Occipital lobe (tissue), 2 donors: Measurements from ENCODE around the gene GALNT16. TPM values are rescaled to one million over a fixed set of nuclear protein-coding genes. Genes with fewer than 3 reads are reported as not detected.
"Not testable (repeated sequence)": the region's sequence is repeated elsewhere in the genome, so short reads cannot be mapped to it uniquely, and the experiment has no call there.

Experiments
- DNase-seq: peaks from one replicate; lab custom pipeline; 2025; lab: John Stamatoyannopoulos, UW
- total RNA-seq: library from RNA; depleted of rRNA; stranded (reverse); fragments of >200 nt; gene quantifications from one replicate; pipeline ENCODE4 v1.2.3, GENCODE V29; 2014

GALNT16 gene
- total RNA-seq = 5.5 TPM

DNA sequence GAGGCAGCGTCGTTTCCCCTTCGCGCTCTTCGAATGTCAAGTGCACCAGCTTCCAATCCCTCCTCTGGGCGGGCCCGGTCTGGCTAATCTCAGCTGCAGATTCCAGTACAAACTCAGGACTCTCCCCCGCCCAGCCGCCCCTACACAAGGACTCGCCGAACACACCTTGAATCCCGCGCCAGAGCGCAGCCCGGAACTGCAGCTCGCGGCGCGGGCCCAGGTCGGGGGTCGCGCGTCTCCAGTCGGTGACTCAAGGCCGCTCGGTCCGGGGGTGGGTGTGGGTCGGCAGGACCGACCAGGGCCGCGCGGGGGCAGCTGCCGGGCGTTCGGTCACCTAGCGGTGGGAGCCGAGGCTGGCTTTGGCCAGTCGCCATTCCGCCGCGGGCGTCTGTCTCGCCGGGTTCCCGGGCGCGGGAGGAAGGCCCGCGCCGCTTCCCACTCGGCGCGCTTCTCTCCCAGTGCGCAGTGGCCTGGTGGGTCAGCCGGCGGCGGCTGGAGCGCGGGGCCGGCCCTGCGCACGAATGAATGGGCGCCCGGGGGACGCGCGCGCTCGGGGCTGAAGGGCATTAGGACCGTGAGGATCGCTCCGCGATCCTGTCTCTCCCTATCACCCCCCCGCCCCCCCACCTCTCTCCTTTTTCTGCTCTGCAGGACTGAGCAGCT, at the start of gene GALNT16:
TSS of gene GALNT16 (plus strand) at position 632 of the 663 bp plus-strand sequence. CDS start 133 bp downstream, outside the sequence.
- DNase-seq = peak; percentile 23

DNA sequence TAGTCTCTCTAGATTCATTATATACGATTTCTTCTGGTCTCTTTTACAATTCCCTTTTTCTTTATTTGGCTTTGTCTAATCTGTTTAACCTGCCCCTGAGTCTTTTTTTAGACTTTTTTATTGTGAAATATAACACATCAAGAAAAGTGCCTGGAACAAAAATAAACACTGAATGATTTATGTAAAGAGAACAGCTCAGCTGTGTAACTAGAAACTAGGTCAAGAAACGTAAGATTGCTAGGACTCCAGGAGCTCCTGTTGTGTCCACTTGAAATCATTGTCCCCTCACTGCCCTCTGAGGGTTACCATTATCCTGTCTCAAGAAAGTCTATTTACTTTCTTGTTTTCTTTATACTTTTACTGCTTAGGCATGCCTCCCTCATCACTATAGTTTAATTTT, 45.6 kb upstream of the GALNT16 start:
- DNase-seq = no peak

DNA sequence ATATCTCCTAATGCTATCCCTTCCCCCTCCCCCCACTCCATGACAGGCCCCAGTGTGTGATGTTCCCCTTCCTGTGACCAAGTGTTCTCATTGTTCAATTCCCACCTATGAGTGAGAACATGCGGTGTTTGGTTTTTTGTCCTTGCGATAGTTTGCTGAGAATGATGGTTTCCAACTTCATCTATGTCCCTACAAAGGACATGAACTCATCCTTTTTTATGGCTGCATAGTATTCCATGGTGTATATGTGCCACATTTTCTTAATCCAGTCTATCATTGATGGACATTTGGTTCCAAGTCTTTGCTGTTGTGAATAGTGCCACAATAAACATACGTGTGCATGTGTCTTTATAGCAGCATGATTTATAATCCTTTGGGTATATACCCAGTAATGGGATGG, 42.3 kb upstream of the GALNT16 start:
- DNase-seq = not testable (repeated sequence)

DNA sequence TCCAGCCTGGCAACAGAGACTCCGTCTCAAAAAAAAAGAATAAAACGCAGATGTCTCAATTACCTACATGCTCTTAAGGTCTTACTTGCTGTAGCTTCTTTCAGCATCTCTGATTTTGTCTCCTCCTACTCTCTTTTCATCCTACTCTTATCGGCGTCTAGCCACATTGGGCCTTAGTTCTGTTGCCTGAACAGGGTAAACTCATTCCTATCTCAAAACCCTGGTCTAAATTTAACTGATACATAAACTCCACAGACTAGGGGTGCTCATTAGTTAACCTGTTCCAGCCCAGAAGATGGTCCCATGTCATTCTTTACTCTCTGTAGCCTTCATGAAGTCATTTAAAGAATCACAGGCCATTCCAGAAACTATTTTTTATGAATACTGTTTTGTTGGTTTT, 35.0 kb upstream of the GALNT16 start:
- no peak for DNase-seq

DNA sequence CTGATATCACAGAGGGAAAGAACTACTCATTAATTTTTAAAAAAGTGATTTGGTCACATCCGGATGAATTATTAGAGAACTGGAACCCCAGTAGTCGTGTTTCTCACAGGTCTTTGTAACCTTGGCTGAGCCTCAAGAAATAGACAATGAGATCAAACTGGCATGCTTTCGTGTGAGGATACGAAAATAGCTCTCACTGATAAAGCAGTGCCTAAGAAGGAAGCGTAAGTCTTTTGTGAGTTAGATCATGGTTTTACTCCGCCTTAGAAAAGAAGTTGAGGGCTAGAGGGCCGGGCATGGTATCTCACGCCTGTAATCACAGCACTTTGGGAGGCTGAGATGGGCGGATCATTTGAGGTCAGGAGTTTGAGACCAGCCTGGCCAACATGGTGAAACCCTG, 33.8 kb upstream of the GALNT16 start:
- no peak for DNase-seq

DNA sequence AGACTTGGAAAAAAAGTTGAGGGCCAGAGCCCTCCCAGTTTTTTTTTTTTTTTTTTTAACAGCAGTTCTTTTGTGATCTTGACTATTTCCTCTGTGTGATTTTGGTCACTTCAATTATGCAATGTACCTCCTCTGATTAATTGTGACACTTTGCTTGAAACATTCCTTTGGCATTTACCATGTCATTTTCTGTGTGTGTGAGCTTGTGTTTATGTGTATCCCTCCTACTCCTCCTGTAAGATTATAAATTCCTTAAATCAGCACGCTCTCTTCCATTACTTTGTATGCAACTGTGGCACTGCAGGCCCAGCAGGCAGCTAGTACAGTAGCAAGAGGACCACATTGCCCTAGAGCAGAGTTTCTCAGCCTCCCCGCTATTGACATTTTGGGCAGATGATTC, 33.2 kb upstream of the GALNT16 start:
- DNase-seq = no peak

DNA sequence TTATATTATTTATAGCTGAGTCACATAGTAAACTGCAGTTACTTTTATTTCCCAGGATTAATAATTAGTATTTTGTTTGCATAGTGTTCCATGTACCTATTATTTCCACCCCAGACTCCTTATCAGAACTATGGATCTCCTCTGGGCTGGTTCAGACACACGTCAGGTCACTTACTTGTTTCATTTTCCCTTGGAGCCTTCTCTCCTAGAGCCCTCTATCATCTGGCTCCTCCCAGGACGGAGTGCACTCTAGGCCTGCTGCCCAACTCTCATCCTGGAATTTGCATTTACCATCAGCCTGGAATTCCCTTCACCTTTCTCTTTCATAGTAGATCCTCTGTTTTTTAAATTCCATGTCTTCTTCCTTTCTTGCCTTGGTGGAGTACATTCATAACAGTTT, 28.5 kb upstream of the GALNT16 start:
- DNase-seq = no peak

DNA sequence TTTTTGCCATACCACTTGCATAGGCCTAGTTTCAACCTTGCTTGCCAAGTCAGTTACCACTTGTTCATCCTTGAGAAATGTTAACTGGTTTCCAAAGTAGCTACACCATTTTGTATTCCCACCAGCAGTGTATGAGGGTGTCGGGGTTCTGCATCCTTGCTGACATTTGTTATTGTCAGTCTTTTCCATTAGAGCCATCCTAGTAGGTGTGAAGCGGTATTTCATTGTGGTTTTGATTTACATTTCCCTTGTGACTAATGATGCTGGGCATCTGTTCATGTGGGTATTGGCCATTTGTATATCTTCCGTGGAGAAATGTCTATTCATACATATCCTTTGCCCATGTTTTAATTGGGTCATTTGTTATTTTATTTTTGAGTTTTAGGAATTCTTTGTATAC, 27.6 kb upstream of the GALNT16 start:
- DNase-seq = no peak

DNA sequence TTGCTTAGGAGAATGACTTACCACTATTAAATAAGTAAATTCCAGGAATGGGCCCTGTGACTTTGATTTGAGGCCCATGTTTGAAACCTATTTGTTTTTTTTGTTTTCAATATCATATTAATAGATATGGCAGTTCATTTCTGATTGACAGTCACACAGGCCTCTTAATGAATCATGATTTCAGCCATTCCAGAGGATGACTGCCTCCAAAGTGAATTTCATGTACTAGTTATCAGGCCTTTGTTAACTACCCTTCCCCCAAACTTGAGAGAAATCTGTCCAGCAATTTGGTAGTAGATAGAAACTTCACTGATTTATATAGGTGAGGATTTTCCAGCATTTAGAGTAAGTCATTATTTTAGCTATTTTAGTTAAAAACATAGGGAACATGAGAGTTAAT, 25.9 kb upstream of the GALNT16 start:
- no peak for DNase-seq

DNA sequence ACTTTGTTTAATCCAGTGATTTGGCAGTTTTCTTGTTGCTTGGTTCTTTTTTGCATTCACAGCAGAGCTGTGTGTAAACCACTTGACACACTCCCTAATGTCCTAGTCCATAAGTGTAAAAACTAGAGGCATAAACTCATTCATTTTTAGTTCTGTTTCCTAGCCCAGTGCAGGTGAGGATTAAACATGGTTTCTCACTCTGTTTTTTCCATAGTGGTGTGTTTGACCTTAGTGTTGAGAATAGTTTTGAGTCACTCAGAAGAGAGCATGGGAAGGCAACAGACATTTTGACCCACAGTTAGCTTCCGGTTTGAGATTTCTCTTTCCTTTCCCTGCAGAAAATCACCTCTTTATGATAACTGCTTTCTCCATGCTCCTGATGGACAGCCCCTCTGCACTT, 24.2 kb upstream of the GALNT16 start:
- no peak for DNase-seq

DNA sequence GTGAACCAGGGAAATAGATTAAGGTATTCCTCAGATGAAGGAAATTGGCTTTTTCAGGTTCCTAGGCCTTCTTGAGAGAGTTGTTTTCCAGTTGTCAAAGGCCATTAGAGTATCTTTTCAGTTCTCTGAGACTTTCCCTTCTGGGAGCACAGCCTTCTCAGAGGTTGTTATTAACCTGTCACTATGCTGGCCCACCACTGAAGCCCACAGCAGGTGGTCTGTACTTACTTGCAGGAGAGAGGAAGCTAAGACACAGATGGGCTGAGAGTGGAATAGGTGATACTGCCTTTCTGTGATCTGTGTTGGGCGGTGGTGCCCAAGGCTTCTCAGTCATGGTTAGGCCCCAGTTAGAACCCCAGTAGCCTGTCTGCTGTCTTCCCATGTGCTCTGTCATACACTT, 22.8 kb upstream of the GALNT16 start:
- no peak for DNase-seq

DNA sequence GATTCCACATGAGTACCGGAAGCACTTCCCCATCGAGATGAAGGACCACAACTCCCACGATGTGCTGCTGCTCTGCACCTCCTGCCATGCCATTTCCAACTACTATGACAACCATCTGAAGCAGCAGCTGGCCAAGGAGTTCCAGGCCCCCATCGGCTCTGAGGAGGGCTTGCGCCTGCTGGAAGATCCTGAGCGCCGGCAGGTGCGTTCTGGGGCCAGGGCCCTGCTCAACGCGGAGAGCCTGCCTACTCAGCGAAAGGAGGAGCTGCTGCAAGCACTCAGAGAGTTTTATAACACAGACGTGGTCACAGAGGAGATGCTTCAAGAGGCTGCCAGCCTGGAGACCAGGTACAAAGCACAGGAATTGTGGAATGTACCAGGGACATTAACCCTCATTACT, 22.4 kb upstream of the GALNT16 start:
- no peak for DNase-seq

DNA sequence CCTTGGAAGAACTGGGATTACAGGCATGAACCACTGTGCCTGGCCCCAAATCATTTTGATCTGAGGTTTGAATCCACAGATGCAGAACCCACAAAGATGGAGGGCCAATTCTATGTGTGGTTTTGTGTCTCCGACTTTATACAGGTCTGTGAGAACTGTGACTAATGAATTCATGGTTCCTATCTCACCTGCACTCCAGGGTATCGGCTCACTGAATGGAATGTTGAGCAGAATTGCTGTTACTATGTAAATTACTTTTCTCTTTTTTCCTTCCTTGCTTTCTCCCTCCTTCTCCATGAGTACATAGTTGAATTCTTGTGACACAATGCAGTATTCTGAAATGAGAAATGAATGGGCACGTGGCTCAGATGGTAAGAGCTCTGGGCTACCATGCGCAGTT, 21.1 kb upstream of the GALNT16 start:
- no peak for DNase-seq

DNA sequence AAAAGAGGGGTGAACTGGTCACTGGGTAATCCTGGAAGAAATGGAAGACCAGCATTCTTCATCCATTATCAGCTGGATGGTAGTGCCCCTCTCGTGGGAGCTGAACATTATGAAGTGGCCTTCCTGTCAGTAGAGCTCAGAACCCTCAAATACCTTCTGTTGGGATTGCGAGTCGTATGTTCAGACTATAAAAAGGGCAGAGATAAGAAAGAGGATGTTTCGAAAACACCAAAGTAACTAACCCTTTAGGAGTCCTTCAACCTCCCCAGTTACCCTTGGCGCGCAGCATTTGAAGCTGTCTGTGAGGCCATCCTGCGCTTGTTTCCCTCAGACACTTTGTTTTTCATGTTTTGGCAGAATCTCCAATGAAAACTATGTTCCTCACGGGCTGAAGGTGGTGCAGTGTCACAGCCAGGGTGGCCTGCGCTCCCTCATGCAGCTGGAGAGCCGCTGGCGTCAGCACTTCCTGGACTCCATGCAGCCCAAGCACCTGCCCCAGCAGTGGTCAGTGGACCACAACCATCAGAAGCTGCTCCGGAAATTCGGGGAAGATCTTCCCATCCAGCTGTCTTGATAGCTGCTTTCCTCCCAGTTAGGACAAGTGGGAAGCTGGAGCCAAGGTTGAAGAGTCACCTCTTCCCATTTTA, 19.3 kb upstream of the GALNT16 start:
- no peak for DNase-seq

DNA sequence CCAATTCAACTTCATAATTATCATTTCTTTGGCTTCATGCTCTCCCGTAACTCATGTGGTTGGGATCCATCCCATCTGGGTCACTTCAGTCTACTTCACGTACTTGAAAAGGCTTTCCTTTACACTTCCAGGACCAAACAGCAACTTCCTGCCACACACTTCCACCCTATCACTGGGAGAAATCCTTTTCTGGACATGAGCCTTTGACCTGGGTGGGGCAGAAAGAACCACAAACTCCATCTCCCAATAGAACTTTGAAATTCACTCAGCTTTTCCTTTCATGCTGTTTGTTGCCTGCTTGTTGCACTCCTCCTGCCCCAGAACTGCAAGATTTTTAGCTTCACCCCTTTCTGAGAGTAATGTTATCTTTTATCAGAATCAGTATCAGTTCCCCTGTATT, 18.4 kb upstream of the GALNT16 start:
- DNase-seq = no peak

DNA sequence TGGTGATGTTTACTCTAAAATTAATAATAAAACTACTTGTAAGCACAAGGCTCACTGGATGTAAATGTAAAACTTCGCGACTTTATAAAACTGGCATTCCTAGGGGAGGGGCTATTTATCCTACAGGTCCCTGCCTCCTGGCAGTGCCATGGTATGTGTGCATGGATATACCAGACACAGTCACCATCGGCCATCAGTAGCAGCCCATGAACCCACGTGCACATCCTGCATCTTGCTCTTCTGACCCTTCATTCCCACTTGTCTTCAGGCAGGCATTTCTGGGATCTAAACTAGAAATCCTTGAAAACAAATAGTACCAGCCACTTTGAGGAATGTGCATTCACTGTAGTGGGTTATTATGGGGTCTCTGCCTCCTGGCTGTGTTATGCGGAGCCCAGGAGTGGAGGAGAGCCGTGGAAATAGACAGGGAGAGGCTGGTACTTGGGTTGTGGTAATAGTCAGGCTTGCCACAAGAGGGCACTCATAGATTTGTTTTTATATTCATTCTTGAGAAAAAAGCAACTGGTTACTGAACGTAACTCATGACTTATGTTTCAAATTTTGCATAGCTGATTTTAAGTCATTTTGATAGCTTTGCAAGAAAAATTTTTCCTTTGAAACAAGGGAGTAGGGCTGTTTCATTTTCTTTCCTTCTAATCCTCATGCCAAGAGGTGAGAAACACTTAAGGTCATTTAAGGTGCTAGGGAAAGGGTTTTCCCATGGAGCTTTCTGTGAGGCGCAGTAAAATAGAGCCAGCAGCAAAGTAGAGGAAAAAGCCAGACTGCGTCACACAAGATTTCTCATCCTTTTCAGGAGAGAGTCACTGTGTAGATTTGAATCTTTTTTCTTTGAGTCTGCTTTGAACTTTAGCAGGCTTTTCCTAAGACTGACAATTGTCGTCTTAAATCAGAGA, 17.4 kb upstream of the GALNT16 start:
- no peak for DNase-seq

DNA sequence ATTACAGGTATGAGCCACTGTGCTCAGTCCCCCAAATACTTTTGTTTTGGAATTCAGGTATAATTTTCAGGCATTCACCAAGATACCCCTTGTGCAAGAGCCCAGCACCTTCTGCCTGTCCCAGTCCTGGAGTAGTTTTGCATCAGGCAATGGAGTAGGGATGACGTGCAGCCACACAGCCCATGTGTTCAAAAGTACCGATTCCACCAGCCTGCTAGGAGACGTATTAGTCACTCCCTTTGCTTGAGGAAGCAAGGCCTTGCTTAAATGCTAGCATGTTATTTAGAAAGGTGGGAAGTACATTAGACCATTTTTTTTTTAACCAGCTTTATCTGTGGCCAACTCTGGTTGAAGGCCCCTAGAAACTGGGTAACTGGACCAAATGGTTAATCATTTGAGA, 15.0 kb upstream of the GALNT16 start:
- no peak for DNase-seq

DNA sequence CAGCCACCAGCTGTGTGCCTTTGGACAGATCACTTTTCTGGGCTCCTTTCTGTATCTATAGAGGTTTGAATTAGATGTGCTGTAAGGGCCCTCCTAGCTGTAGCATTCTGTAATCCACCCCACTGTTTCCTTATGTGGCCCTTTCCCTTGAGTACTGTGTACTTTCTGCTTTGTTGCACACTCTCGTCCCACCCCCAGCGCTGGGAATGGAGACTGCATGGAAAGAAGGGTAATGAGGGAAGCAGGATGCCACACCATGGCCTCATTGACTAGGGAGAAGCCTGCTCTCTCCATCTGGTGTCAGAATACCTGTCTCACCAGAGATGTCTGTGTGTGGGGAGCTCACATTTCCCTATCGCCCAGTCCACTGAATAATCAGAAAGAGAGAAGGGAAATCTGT, 13.6 kb upstream of the GALNT16 start:
- no peak for DNase-seq

DNA sequence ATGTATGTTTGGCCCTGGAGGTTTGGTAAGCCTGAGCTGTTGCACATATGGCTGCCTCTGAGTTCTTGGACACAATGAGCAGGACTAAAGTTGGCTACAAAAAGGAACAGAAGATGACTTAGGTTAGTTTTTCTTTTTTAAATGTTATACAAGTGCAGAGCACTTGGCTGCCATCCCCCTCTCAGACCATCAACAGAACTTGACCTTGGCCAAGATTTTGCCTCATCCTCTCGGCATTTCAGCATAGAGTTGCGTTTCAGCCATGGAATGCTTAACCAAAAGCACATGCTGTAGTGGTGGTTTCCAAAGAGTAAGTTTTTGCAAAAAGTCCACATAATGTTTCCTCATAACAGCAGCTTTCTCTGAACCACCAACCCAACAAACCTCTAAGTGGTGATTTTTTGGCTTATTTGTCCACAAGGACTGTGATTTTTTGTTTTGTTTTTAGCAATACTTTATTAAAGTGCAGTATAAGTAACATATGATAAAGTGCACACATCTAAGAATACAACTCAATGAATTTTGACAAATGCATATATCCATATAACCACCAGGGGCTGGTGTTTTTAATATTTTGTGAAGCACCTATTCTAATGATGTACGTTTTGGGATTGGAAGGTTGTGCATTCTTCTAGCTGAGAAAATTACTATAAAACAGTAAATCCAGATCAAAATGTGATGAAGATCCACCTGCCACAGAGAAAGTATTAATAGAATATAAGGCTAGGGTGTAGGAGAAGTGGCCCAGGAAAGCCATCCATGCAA, 12.1 kb upstream of the GALNT16 start:
- DNase-seq = no peak

DNA sequence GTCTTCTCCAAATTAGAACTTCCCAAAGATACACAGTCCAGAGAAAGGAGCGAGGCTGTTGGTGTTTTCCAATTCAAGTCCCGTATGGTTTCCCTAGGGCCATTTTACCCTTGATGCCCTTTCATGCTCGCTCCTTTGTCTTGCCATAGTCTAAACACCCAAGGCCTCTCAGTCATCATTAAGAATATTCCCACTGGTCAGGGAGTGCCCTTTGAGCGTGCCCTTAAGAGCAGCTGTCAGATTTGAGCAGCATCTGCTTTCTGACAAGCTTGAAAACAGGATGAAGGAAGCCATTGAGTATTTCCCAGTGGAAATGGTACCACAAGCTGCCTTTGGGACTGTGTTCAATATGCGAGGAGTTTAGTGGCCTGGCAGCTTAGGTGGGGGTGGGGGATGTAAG, 10.4 kb upstream of the GALNT16 start:
- no peak for DNase-seq

DNA sequence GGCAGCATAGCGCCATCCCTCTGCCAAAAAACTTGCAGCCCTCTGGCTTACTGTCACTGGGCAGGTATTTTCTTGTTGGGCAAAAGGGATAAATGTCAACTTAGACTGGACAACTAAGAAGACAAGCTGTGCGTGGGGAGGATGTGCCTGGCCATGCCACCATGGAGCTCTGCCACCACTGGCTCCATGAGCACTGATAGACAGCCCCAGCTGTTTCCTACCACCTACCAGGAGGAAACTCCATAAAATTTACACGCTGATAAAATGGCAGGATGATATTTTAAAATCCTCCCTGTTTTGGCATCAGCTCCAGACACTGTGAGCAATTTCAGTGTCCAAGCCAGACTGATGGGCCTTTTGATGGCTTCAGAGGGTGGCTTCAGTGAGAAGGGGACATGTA, 7.1 kb upstream of the GALNT16 start:
- no peak for DNase-seq

DNA sequence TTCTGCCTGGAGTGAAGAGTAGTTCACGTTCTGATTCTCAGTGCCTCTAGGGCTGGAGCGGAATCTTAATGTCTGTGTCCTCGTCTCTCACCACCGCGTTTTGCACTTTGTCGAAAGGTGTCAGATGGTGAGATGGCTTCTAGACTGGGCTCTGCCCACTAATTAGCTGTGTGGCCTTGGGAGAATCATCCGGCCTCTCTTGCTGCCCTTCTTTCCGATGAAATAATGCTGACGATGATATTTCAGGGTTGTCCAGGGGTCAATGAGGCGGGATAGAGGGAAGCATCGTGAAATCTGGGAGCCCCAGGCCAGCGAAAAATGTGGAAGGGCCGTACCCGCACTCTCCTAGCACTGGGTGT, 811 bp upstream of the GALNT16 start:
- no peak for DNase-seq
